Thyroid gland (tissue), 4 donors: ENCODE measurements around the gene IL22RA1. TPM values are rescaled to one million over a fixed set of nuclear protein-coding genes. Genes with fewer than 3 reads are reported as not detected.

Experiments used
- DNase-seq, 2 donors: peaks; one replicate each; pipeline ENCODE4 v3.0.0-alpha.2; 2019
- H3K27ac ChIP-seq, 3 donors: fragments of 200-600 bp; sonication (generic); 1 replicate in 2 of 3; 2 replicates in 1 of 3; pipeline ENCODE4 v1.5.1; 2016 to 2019; ENCODE audit warnings: mild to moderate bottlenecking in 1 of 3, moderate library complexity in 1 of 3
- H3K27me3 ChIP-seq: fragments of 200-600 bp; sonication (generic); one replicate; pipeline ENCODE4 v1.5.1; 2019
- H3K36me3 ChIP-seq, 2 donors: fragments of 200-600 bp; sonication (generic); one replicate each; pipeline ENCODE4 v1.5.1; 2016 to 2019
- H3K4me1 ChIP-seq, 2 donors: fragments of 200-600 bp; sonication (generic); one replicate each; pipeline ENCODE4 v1.5.1; 2017 to 2019
- H3K4me3 ChIP-seq, 3 donors: fragments of 200-600 bp; sonication (generic); replicated peaks in 1 of 3; 1 replicate in 2 of 3; 2 replicates in 1 of 3; pipeline ENCODE4 v1.5.1; 2016; ENCODE audit warnings: mild to moderate bottlenecking in 1 of 3
- H3K9me3 ChIP-seq: fragments of 200-600 bp; sonication (generic); one replicate; pipeline ENCODE4 v1.5.1; 2017
- CTCF ChIP-seq, 6 experiments: fragments of 200-600 bp in 3 of 6; fragments of 450-650 bp in 3 of 6; sonication (generic) in 3 of 6; IDR thresholded peaks; one replicate each; pipeline ENCODE4 v1.5.1; 2016 to 2019; ENCODE audit warnings: antibody characterized with exemption in 6 of 6, mild to moderate bottlenecking in 2 of 6, inconsistent platforms in 1 of 6, moderate library complexity in 1 of 6
- POLR2A ChIP-seq, 2 donors: fragments of 450-650 bp; IDR thresholded peaks; one replicate each; pipeline ENCODE4 v1.6.1; 2017; ENCODE audit warnings: antibody characterized with exemption in 2 of 2, mild to moderate bottlenecking in 2 of 2, moderate library complexity in 1 of 2
- WGBS, 2 donors: methylation state at CpG; one replicate each; pipeline ENCODE4 v1.1.5; 2017; 5-methylcytosine and 5-hydroxymethylcytosine counted together
- intact Hi-C: fragments of 100-400 bp; cut with DNase I; formaldehyde crosslinking; loops from one replicate; pipeline ENCODE4 v1.15.1; 2023
- total RNA-seq, 4 donors: library from RNA; depleted of rRNA; stranded (reverse); fragments of >200 nt; gene quantifications; one replicate each; pipeline ENCODE4 v1.2.3, GENCODE V29; 2016

The IL22RA1 gene
- total RNA-seq, 4 donors from 2014 or later, result 1.1 TPM; not detected in 3

GRCh38 chr1:24093732-24094131, 49.2 kb downstream of the IL22RA1 start:
- intact Hi-C loops, result no loop called here
- Histone ChIP-seq H3K27ac (no peak overlapping the region), H3K9me3 (no peaks in the 10 kb centered on the region), H3K27me3 (no peaks in the 10 kb centered on the region), H3K36me3 (no peaks in the 10 kb centered on the region), H3K4me3 (no peak overlapping the region), H3K4me1 (peaks cover 0 to 11% of the 10 kb centered on the region in 2 donors)
- TF ChIP-seq CTCF (IDR thresholded peaks at IDR 0.05), result no peak
- no peak for DNase-seq
- WGBS, 2 donors, result 79 to 80% methylated on average over 9 of the region's 9 CpGs

GRCh38 chr1:24092979-24093378, 50.0 kb downstream of the IL22RA1 start:
- intact Hi-C loops, result no loop called here
- no peaks in the 10 kb centered on the region for H3K36me3 ChIP-seq
- peaks cover 0 to 11% of the 10 kb centered on the region in 2 donors for H3K4me1 ChIP-seq
- TF ChIP-seq CTCF (IDR thresholded peaks at IDR 0.05) (no peak), POLR2A (IDR thresholded peaks at IDR 0.05) (no peak)
- no peaks in the 10 kb centered on the region for H3K9me3 ChIP-seq
- no peaks in the 10 kb centered on the region for H3K27me3 ChIP-seq
- DNase-seq, result no peak
- no peak overlapping the region for H3K4me3 ChIP-seq
- no peak overlapping the region for H3K27ac ChIP-seq
- 90 to 98% methylated on average over 9 of the region's 9 CpGs for WGBS, 2 donors

GRCh38 chr1:24091971-24092482, 50.9 kb downstream of the IL22RA1 start:
- Histone ChIP-seq H3K4me1 (peaks cover 0 to 11% of the 10 kb centered on the region in 2 donors), H3K27ac (no peak overlapping the region), H3K36me3 (no peaks in the 10 kb centered on the region), H3K9me3 (no peaks in the 10 kb centered on the region), H3K4me3 (no peak overlapping the region), H3K27me3 (no peaks in the 10 kb centered on the region)
- WGBS, 2 donors, result 85 to 86% methylated on average over 6 to 11 of the region's 13 CpGs
- no peak for TF ChIP-seq CTCF (IDR thresholded peaks at IDR 0.05)
- no peak for TF ChIP-seq POLR2A (IDR thresholded peaks at IDR 0.05)
- intact Hi-C loops, result no loop called here
- DNase-seq, result no peak

- TF ChIP-seq CTCF (IDR thresholded peaks at IDR 0.05) (no peak), POLR2A (IDR thresholded peaks at IDR 0.05) (no peak)
- Histone ChIP-seq H3K4me3 (no peak overlapping the region), H3K4me1 (peaks cover 0 to 11% of the 10 kb centered on the region in 2 donors), H3K27me3 (no peaks in the 10 kb centered on the region), H3K9me3 (no peaks in the 10 kb centered on the region), H3K36me3 (no peaks in the 10 kb centered on the region), H3K27ac (no peak overlapping the region)
- intact Hi-C loops, result no loop called here
- 87 to 95% methylated on average over 10 to 11 of the region's 11 CpGs for WGBS, 2 donors
- no peak for DNase-seq
These were observed 52.2 kb downstream of the IL22RA1 start for GRCh38 chr1:24090736-24091135.

GRCh38 chr1:24089743-24090555, 53.0 kb downstream of the IL22RA1 start:
- H3K4me1 ChIP-seq, result peaks cover 0 to 11% of the 10 kb centered on the region in 2 donors
- 41 to 49% methylated on average over 13 to 14 of the region's 14 CpGs for WGBS, 2 donors
- TF ChIP-seq CTCF (IDR thresholded peaks at IDR 0.05) (no peak), POLR2A (IDR thresholded peaks at IDR 0.05) (no peak)
- DNase-seq, result peak; percentile 89 to 92
- H3K36me3 ChIP-seq, result no peaks in the 10 kb centered on the region
- no peak overlapping the region for H3K27ac ChIP-seq
- H3K9me3 ChIP-seq, result no peaks in the 10 kb centered on the region
- intact Hi-C loops, result no loop called here
- H3K27me3 ChIP-seq, result no peaks in the 10 kb centered on the region
- H3K4me3 ChIP-seq, result no peak overlapping the region
